Stimulated activated CD4-positive, alpha-beta T cell treated with anti-CD3 and anti-CD28 coated beads, Interleukin-15, amount 100 ng/mL, for 24 hours (primary cell): ENCODE data around the gene DAB2.

Experiments
- DNase-seq: peaks from one replicate; pipeline ENCODE4 v3.0.0-alpha.2; 2020

The DAB2 gene

GRCh38 chr5:39424736-39425637 lies at the start of gene DAB2:
Gene DAB2, minus strand, starts transcription at chr5:39424980. Its CDS starts 30,660 bp downstream, at chr5:39394320.
- DNase-seq: peak; percentile 65

GRCh38 chr5:39473156-39473775 lies 48.5 kb upstream of the DAB2 start:
- DNase-seq: no peak

GRCh38 chr5:39471836-39472508 lies 47.2 kb upstream of the DAB2 start:
- no peak for DNase-seq

GRCh38 chr5:39470811-39471210 lies 46.0 kb upstream of the DAB2 start:
- no peak for DNase-seq

- no peak for DNase-seq
These were observed 45.1 kb upstream of the DAB2 start for GRCh38 chr5:39469777-39470415.

GRCh38 chr5:39469176-39469575 lies 44.4 kb upstream of the DAB2 start:
- DNase-seq: no peak

GRCh38 chr5:39466846-39467245 lies 42.1 kb upstream of the DAB2 start:
- no peak for DNase-seq

GRCh38 chr5:39465843-39466242 lies 41.1 kb upstream of the DAB2 start:
- no peak for DNase-seq

GRCh38 chr5:39465097-39465496 lies 40.3 kb upstream of the DAB2 start:
- no peak for DNase-seq

- no peak for DNase-seq
These were observed 39.3 kb upstream of the DAB2 start for GRCh38 chr5:39464088-39464487.

GRCh38 chr5:39462211-39462610 lies 37.4 kb upstream of the DAB2 start:
- DNase-seq: no peak

- no peak for DNase-seq
These were observed 36.4 kb upstream of the DAB2 start for GRCh38 chr5:39461007-39461682.

- no peak for DNase-seq
These were observed 35.1 kb upstream of the DAB2 start for GRCh38 chr5:39459907-39460306.

- DNase-seq: no peak
These were observed 34.3 kb upstream of the DAB2 start for GRCh38 chr5:39459071-39459470.

- no peak for DNase-seq
These were observed 30.9 kb upstream of the DAB2 start for GRCh38 chr5:39455645-39456044.

GRCh38 chr5:39453606-39454005 lies 28.8 kb upstream of the DAB2 start:
- DNase-seq: no peak

- DNase-seq: no peak
These were observed 28.1 kb upstream of the DAB2 start for GRCh38 chr5:39452846-39453245.

- no peak for DNase-seq
These were observed 26.6 kb upstream of the DAB2 start for GRCh38 chr5:39451276-39451941.

- no peak for DNase-seq
These were observed 25.7 kb upstream of the DAB2 start for GRCh38 chr5:39450487-39450886.

GRCh38 chr5:39449591-39449990 lies 24.8 kb upstream of the DAB2 start:
- DNase-seq: no peak

GRCh38 chr5:39448506-39449128 lies 23.8 kb upstream of the DAB2 start:
- DNase-seq: no peak

- DNase-seq: no peak
These were observed 23.2 kb upstream of the DAB2 start for GRCh38 chr5:39447968-39448367.
